ENCODE data around the gene SLC2A1. TPM values are rescaled to one million over a fixed set of nuclear protein-coding genes. Genes with fewer than 3 reads are reported as not detected.

Gene SLC2A1
- total RNA-seq, 1 donor from 2014 or later, result 103 TPM

DNA sequence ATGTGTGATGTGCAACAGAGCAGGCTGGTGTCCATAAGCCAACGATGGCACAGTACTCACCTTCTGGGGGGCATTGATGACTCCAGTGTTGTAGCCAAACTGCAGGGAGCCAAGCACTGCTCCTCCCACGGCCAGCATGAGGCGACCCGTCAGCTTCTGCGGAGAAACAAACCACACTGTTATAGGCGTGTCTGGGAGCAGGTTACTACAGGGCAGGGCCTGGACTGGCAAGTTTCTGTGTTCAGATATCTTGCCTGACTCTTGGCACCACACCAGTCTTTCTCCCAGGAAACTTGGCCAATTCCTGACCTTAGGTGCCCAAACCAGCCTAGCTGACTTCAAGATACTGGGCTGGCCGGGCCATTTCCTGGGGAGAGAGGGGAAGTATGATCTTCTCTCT lies 15.5 kb downstream of the SLC2A1 start:
- intact Hi-C loops (cut with micrococcal nuclease), result no loop called here

DNA sequence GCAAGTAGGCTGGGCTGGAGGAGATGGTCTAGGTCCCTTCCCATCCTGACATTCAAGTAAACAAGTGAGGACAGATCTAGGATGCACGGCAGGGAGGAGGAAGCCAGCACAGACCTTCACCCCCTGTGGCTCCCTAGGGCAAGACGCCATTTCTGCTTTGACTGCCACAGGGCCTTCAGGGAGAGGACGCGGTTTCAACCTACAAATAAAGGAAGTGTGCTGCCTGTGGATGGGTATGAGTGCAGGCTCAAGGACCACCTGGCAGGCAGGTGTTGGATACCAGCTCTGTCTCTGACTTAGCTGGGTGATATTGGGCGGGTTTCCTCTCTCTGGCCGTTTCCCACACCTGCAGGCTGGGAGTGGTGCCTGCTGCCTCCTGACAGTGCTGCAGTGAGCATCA lies 16.2 kb downstream of the SLC2A1 start:
- intact Hi-C loops (cut with micrococcal nuclease), result no loop called here

DNA sequence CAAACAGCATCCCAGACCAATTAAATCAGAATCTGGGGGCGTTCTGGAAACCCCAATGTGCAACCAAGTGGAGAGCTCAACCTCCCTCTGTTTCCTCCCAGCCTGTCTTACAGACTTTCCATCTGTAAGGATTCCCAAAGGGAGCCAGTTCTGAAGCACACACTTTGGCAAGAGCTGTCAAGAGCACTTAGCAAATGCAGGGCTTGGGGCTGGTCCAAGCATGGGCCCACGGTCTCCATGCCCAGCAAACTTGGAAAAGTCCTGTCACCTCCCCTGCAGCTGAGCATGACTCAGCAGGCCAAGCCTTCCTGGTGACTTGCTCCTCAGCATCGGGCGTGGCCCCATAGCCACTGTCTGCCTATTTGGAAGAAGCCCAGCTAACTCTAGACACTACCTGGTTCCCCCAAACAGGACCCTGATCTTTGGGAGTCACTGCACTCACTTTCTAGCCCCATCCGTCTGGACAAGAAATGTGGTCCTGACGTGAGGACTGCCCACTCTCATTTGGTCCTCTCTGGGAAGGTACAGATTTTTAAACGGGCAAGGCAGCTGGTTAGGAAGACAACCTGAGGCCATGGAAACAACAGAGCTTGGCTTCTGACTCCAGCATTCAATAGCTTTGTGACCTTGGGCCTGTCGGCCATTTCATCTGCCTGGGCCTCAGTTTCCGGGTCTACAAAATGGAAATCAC lies 16.9 kb downstream of the SLC2A1 start:
- intact Hi-C loops (cut with micrococcal nuclease), result no loop called here

DNA sequence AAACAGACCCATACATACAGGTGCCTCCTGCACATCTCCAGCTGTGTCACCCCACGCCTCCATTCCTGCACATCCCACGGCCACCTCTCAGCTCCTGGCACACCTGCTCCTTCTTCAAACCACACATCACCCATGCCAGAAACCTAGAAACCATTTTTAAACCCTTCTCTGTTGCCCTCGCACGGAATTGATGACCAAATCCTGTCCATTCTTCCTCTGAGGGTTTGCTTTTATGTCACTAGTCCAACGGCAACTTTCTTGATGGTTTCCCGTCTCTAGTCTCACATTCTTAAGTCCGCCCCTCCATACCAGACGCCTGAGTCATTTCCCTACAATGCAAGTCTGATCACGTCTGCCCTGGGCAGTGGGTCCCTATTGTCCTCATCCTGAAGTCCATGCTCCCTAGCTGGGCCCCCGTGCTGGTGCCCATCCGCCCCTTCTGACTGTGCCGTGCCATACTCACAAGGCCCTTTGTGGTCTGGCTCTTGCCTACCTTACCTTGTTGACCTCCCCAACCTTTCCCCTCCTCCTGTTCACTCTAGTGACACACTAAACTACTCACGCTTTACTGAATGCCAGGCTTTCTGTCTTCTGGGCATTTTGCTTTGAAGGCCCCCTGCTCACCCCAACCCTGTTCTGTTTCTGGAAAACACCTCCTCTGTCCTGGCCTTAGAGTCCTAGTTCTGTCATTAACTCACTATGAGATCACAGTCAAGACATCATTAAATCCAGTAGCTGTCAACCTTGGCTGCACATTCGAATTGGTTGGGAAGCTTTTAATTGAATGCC lies 17.6 kb downstream of the SLC2A1 start:
- intact Hi-C loops (cut with micrococcal nuclease), result no loop called here

DNA sequence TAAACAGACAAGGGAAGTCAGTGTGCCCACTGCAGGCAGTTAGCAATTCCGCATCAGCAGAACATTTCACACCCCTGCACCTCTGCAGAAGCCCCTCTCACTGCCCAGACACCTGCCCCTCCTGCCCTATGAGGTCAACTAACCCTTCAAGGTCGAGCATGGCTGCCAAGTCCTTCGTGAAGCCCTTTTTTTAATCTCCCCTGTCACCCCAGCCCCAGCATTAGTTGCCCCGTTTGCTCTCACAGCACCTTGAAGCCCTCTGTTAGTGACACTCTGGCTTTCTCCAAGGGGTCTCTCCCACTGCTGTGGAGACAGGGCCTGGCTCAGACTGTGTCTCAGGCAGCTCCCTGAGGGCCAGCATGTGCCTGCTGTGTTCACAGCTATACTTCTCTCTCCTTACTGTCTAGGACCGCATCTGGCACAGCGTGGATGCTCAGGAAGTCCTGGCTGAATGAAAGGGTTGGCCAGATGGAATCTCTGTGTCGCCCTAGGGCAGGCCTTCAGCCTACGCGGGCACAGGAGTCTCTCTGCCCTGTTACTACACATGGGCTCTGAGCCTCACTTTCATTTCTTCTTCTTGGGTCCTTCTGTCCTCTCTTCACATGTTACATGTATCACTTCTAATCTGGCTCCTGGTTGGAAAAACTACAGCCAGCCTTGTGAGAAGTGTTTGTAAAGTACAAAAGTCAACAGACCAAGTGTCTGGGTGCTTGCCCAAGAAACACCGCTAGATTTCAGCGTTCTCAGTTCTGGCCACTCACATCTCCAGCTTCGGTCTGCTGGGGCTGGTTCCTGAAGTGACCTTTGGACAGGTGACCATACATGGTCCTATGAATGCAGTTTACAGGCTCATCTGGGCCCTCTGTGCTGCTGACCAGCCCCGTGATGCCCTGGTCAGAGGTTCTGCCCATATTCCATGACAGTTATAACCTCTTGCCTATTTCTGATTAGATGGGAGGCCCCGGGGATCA lies 19.7 kb downstream of the SLC2A1 start:
- intact Hi-C loops (cut with micrococcal nuclease), result no loop called here

DNA sequence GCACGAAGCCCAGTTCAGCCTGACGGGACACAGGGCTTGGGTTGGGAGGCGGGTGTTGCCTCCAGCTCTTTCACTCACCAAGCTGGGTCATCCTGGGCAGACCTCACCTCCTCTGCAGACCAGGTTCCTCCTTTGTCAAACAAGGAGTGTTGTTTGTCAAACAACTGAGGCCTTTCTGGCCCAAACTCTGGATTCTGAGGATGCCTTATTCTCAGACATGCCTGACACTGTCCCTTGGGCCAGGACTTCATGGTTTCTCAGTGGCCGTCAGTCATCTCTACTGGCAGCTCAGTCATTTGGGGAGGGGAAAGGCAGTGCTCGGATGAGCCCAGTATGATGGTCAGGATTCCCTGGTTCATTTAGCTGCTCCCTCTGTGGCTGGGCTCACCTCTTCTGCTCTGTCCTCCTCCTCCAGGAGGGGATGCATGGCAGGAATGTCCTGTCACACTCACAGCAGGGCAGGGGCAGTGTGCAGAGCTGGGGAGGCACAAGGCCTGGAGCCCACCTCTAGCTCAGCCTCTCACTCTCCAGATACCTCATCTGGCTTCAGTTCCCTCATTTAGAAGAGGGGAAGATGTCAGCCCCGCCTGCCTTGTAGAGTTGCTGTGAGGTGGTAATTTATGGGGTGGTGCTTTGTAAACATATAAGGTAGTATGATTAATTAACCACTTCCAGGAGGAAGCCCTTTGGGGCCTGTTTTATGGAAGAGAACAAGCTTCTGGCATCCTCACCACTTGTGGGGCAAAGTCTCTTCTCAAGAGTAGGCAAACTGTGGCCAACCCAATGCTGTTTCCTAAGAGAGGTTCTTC lies 20.6 kb downstream of the SLC2A1 start:
- intact Hi-C loops (cut with micrococcal nuclease), result loop anchor here (1.0 kb wide), 1 partner anchor 7 kb away; no protein-coding TSS in a partner anchor

DNA sequence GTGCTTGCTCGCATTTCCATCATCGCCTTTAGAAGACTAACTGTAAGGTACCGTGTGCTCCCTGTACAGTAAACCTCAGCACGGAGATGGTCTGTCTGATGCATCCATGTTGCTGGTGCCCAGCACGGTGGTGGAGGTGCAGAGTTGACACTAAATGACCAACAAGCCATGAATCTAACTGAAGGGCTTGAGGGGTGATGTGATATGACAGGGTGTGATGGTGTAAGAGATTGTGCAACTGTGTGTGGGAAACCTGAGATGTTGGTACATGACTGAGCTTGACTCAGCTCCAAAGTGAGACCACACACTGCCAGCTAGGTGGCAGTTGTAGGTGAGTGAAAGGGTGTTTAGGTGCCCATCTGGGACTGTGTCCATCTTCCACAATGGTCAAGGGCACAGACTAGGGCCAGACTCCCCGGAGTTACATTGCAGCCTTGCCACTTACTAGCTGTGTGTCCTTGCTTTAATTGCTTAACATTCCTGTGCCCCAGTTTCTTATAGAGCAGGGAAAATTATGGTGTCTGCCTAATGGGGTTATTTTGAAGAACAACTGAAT lies 21.4 kb downstream of the SLC2A1 start:
- intact Hi-C loops (cut with micrococcal nuclease), result loop anchor here (1.0 kb wide), 1 partner anchor 8 kb away; no protein-coding TSS in a partner anchor

DNA sequence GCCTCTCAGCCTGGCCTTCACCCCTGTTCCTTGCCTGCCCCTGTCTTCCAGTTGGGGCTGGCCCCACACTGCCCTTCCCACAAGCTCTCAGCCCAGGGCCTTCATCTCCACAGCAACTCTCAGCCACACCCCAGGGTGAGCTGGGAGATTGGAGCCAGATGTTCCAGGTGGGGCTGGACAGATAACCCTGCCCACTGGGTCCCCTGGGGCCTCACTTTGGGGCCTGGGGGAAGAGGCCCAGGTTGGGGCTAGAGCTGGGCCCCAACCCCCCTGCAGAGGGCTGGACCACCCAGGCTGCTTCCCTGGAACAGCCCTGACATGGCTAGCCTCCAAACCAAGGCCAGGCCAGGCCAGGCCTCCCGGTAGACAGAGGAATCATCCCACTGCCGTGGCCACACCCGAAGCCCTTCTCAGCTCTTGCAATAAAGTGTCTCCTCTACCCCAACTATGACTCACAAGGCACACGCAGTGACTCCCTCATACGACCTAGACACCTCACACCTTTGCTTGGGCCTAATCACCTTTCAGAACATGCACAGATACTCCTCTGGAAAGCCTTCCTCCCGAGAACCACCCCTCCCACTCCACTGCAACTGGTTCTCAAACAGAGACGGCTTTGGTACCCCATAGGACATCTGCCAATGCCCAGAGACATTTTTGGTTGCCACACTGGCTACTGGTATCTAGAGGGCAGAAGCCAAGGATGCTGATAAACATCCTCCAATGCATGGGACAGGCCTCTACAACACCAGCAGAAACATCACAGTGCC lies 22.2 kb downstream of the SLC2A1 start:
- intact Hi-C loops (cut with micrococcal nuclease), result loop anchor here (1.0 kb wide), 1 partner anchor 9 kb away; no protein-coding TSS in a partner anchor

DNA sequence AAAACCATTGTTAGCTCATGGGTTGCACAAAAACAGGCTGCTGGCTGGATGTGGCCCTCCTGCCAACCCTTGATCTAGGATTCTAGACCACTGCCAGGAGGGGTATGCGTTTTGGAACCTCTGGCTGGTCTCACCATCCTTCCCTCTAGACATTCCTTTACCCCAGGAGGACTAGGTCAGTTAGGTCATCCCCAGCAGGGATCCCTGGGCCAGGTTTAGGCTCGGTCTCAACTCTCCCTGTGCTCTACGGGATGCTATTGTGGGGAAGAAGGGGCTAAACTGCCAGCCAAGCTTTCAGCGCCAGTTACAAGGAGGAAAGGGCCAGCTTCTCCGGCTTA lies 22.7 kb downstream of the SLC2A1 start:
- intact Hi-C loops (cut with micrococcal nuclease), result no loop called here

DNA sequence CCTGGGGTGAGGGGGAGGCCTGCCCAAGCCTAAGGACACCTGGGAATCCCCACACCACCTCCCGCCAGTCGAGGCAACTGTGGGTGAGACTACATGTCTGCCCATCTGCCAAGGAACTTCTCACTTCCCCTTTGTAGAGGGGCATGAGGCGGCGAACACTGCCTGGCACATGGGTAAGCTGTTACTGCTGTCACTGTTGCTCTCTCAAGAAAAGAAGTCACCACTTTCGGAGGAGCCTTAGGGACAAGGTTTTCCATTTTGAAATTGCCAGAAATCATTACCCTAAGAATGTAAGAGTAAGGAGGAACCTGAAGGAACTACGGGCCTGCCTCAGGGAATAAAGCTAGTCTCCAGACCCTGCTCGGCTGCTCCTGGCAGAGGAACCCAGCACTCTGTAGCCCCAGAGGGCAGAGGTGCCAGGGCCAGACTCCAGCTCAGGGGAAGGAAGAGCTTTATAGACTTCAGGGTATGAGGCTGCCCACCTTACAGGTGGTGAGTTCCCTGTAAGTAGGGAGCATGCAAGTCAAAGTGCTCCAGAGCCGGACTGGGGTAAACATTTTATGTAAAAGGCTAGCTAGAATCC lies 23.3 kb downstream of the SLC2A1 start:
- intact Hi-C loops (cut with micrococcal nuclease), result no loop called here

DNA sequence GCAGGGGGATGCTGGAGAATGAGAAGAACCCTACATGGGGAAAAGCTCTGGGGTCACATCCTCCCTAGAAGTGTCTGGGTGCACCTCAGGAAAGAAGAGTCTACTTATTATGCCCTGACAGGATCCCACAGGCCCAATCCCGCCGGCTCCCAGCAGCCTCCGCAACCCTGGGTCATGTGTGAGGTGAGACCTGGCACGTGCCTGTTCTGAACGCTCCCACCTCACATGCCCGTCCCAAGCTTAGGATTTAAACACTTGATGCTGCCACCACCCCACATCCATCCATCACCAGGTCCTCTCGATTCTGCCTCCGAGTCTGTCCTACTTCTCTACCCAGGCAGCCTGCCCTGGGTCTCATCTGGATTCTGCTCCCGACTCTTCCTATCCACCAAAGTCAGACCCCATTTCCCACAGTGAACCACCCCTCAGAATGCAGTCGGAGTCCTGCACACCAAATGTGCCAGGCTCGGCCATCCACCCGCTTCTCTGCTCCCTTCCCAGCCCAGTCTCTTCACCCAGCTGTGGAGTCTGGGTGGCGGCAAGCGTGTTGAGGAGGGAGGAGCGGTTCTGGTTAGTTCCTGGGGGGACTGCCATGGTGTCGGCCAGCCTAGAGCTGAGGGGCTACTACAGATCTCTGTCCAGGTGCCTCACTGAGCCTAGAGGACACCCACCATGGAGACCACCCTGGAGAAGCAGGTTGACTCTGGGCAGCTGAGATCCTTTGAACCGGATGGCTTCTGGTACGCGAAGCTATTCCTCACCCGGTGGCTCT lies 23.9 kb downstream of the SLC2A1 start:
- intact Hi-C loops (cut with micrococcal nuclease), result loop anchor here (5.0 kb wide), 2 partner anchors 272 to 477 kb away; partner anchors contain the start of genes PPCS and ZMYND12

DNA sequence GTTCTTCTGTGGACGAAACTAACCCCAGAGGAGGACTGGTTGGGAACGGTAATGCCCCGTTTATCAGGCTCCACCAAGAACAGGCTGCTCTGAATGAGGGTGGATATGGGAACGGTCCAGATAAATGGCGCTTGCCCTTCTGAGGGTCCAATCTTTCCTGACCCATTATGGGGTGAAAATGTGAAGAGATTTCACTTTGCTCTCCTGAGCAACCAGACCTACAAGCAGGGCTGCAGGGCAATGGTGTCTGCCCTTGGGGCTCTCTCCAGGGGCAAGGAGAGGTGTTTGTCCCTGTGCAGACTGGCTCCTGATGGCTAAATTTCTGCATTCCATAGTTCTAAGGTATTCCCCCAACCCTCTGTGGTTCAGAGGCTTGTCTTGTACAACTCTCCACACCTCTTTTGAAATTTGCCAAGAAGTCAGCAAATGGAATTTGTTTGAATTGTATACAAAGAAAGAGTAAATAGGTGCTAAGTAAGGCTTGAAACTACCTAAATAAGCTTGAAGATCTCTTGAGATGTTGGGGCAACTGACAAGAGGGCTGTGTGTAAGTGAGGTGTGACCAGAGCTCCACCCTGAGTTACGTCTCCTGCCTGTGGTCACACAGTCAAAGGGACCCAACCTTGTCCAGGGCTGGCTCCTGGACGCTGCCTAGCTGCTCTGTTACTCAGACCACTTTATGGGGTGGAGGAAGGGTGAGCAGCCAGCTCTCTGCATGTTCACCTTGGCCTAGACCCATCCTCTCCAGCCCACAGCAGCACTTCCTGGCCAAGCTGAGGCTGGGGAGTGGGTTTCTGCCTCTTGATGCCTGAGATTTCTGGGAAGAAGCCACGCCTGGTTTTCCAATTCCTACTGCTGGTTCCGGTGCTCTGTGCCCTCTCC lies 24.8 kb downstream of the SLC2A1 start:
- intact Hi-C loops (cut with micrococcal nuclease), result loop anchor here (5.0 kb wide), 2 partner anchors 272 to 477 kb away; partner anchors contain the start of genes PPCS and ZMYND12

DNA sequence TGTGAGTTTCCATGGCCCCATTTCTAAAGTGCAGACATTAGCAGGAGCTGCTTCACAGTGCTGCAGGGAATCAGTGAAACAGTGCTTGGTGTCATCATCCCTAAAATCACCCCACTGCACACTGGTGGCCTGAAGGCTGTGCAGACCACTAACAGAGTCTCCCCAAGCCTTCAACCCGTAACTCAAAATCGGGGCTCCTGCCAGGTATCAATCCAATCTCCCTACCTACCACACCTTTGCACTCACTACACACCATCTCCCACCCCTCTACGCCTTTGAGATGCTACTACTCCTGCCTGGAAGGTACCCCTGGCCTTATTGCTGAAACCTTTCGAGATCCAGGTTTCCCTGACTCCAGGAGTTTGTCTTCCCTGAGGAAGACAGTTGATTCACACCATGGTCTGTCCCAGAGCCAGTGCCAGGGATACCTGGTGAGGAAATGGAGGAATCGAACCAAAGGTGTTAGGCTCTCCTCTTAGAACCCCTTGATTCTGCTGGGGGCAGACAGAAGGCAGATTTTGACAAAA lies 25.5 kb downstream of the SLC2A1 start:
- intact Hi-C loops (cut with micrococcal nuclease), result loop anchor here (5.0 kb wide), 2 partner anchors 271 to 476 kb away; partner anchors contain the start of genes PPCS and ZMYND12

DNA sequence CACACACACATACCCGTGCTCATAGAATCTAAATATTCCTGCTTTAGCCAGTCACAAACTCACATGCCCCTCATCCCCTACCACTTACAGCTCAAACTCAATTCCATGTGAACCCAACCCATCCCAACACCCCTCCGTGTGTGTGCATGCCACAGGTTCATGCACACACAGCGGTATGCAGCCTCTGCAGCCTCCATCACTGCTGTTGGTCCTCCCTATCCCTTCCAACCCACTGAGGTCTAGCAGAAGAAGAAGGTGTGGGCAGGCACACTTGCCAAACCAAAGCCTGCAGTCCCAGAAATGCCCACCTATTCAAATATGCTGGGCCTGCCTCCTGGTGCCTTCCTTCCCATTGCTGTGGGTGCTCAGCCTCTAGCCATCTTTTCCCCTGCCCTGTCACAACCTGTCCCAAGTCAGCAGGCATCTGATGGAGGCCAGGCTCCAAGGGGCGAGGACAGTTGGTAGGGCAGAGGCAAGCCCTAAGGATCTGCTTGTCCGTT lies 26.2 kb downstream of the SLC2A1 start:
- intact Hi-C loops (cut with micrococcal nuclease), result loop anchor here (1.0 to 5.0 kb wide), 5 partner anchors 8 to 475 kb away; partner anchors contain the start of genes PPCS, SLC2A1 and ZMYND12

DNA sequence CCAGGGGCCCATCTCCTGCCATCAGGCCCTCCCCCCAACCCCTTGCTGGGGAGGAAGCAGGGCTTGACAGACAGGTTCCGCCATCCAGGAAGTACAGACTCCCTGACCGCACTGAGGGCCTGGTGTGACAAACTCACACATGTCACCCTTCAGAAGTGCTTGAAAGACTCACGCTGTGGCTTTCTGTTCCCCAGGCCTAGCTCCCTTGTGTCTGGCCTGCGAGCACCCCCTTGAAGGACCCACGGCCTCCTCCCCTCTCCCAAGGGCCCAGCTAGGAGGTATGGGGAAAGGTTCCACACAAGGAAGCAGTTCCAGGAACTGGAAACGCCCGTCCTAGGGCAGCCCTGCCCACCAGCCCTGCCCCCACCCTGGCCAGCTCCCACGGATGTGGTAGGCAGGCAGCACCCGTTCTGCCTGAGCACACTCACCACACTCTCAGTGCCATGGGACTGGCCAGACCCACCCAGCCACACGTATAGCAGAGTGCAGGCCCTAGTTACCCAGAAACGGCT lies 26.7 kb downstream of the SLC2A1 start:
- intact Hi-C loops (cut with micrococcal nuclease), result loop anchor here (1.0 to 5.0 kb wide), 6 partner anchors 8 to 475 kb away; partner anchors contain the start of genes PPCS, SLC2A1 and ZMYND12

DNA sequence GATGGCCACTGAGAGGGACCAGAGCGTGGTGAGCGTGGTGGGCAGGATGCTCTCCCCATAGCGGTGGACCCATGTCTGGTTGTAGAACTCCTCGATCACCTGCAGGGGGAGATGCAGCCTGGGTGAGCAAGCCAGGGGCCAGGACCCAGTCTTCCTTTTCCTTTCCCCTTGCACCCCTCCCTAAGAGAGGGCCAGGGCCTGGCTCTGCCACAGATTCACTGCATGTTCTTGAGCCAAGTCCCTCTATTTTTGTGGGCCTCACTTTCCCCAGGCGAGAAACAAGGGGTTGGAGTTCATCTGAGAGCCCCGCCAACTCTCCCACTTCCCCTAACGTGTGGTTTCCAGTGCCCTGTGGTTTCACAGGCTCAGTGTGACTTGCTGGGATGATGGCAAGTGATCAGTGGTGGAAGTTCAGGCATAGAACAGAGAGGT lies 27.5 kb downstream of the SLC2A1 start:
- intact Hi-C loops (cut with micrococcal nuclease), result loop anchor here (1.0 to 5.0 kb wide), 3 partner anchors 142 to 474 kb away; partner anchors contain the start of genes PPCS and ZMYND12
